Kidney epithelial cell (primary cell): ENCODE results near the gene PUM2. TPM values are rescaled to one million over a fixed set of nuclear protein-coding genes. Genes with fewer than 3 reads are reported as not detected.

ENCODE experiments used
- DNase-seq: peaks from one replicate; pipeline ENCODE4 v3.0.0-alpha.2; 2010; ENCODE audit warnings: low read depth
- H3K27me3 ChIP-seq: 2 replicates; pipeline ENCODE4 v1.6.0; 2011; ENCODE audit warnings: low read length; ENCODE audit not compliant: control insufficient read depth, insufficient read depth
- H3K36me3 ChIP-seq: 2 replicates; pipeline ENCODE4 v1.5.1; 2011; ENCODE audit warnings: low read length; ENCODE audit not compliant: control insufficient read depth, insufficient read depth
- H3K4me3 ChIP-seq: 2 replicates; pipeline ENCODE4 v1.5.1; 2011; ENCODE audit warnings: low read depth, mild to moderate bottlenecking, control low read depth, low read length
- total RNA-seq: library from RNA; depleted of rRNA; stranded (reverse); fragments of >200 nt; gene quantifications from 2 replicates; pipeline ENCODE4 v1.2.3, GENCODE V29; 2015
- TF ChIP-seq, protein P1 (sequence below): IDR thresholded peaks from 2 replicates; pipeline ENCODE4 v1.5.1; 2011; ENCODE audit warnings: mild to moderate bottlenecking, moderate library complexity, low read length, control low read depth, inconsistent platforms; ENCODE audit not compliant: insufficient read depth, poor library complexity, severe bottlenecking

The PUM2 gene
- total RNA-seq, 1 donor from 2014 or later = 44.2 TPM

GRCh38 chr2:20232837-20233207 is 117.8 kb downstream of the PUM2 start:
- TF ChIP-seq, protein P1, sequence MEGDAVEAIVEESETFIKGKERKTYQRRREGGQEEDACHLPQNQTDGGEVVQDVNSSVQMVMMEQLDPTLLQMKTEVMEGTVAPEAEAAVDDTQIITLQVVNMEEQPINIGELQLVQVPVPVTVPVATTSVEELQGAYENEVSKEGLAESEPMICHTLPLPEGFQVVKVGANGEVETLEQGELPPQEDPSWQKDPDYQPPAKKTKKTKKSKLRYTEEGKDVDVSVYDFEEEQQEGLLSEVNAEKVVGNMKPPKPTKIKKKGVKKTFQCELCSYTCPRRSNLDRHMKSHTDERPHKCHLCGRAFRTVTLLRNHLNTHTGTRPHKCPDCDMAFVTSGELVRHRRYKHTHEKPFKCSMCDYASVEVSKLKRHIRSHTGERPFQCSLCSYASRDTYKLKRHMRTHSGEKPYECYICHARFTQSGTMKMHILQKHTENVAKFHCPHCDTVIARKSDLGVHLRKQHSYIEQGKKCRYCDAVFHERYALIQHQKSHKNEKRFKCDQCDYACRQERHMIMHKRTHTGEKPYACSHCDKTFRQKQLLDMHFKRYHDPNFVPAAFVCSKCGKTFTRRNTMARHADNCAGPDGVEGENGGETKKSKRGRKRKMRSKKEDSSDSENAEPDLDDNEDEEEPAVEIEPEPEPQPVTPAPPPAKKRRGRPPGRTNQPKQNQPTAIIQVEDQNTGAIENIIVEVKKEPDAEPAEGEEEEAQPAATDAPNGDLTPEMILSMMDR = no peak
- H3K4me3 ChIP-seq = no peak overlapping the region
- no peak for DNase-seq
- H3K27me3 ChIP-seq = no peaks in the 10 kb centered on the region
- H3K36me3 ChIP-seq = no peaks in the 10 kb centered on the region

DNA sequence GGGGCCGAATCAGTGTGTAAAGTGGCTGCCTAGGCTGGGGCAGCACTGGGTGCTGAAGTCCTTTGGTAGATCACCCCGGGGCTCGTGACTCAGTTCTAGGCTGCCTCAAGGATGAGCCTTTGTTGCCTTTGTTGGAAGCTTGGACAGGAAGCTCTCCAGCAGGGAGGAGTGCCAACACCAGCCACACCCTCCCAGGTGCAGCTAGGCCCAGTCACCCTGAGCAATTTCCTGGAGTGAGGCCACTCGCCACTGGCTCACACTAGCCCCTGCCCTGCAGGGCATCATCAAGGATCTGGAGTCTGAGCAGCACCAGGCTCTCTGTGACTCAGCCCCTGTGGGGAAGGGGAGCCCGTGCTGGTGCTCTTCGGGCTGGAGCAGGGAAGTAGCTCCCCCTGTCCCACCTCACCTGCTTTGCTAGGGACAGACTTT is 119.0 kb downstream of the PUM2 start:
- TF ChIP-seq, protein P1 = no peak
- Histone ChIP-seq H3K36me3 (no peaks in the 10 kb centered on the region), H3K27me3 (no peaks in the 10 kb centered on the region), H3K4me3 (no peak overlapping the region)
- DNase-seq = peak; percentile 76

GRCh38 chr2:20231159-20231558 is 119.5 kb downstream of the PUM2 start:
- DNase-seq = no peak
- TF ChIP-seq, protein P1 = no peak
- Histone ChIP-seq H3K27me3 (no peaks in the 10 kb centered on the region), H3K4me3 (no peak overlapping the region), H3K36me3 (no peaks in the 10 kb centered on the region)

DNA sequence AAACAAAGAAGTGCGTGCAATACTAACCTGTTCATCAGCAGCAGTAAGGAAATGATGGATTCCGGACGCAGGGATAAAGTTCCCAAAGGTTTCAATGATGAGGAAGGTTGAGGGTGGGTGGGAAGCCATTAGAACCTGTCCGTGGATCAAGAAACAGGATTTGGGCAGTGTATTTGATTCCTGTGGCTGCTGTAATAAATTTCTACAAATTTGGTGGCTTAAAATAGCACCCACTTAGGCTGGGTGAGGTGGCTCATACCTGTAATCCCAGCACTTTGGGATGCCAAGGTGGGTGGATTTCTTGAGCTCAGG is 120.6 kb downstream of the PUM2 start:
- H3K27me3 ChIP-seq = no peaks in the 10 kb centered on the region
- TF ChIP-seq, protein P1 = no peak
- no peak overlapping the region for H3K4me3 ChIP-seq
- DNase-seq = no peak
- H3K36me3 ChIP-seq = no peaks in the 10 kb centered on the region

DNA sequence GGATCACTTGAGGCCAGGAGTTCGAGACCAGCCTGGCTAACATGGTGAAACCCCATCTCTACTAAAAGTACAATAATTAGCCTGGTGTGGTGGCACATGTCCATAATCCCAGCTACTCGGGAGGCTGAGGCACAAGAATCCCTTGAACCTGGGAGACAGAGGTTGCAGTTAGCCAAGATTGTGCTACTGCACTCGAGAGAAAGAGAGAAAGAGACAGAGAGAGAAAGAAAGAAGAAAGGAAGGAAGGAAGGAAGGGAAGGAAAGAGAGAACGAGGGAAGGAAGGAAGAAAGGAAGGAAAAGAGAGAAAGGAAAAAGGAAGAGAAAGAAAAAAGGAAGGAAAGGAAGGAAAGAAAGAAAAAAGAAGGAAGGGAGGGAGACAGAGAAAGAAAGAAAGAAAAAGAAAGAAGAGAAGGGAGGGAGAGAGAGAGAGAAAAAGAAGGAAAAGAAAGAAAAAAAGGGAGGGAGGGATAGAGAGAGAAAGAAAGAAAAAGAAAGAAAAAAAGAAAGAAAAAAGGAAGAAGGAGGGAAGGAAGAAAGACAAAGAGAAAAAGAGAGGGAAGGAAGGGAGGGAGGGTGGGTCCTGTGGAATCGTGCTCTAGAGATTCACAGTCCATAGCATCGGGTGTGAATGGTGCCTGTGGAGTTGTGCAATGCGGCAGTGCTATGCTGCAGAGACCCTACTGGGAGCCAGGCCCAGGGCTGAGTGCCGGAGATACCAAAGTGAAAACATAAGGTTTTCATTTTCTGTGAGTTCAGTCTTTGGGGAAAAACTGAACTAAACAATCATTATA is 121.1 kb downstream of the PUM2 start:
- Histone ChIP-seq H3K36me3 (no peaks in the 10 kb centered on the region), H3K27me3 (no peaks in the 10 kb centered on the region), H3K4me3 (no peak overlapping the region)
- no peak for DNase-seq
- TF ChIP-seq, protein P1 = no peak
